Right renal pelvis (tissue), 4 donors: Measurements from ENCODE around the gene MEI4. TPM values are rescaled to one million over a fixed set of nuclear protein-coding genes. Genes with fewer than 3 reads are reported as not detected.
"Not testable (repeated sequence)": the region's sequence is repeated elsewhere in the genome, so short reads cannot be mapped to it uniquely, and the experiment has no call there.

Experiments
- DNase-seq, 4 donors: peaks; one replicate each; pipeline ENCODE4 v3.0.0-alpha.2; 2013; ENCODE audit warnings: low read depth in 4 of 4, low spot score in 3 of 4, missing footprints in 1 of 4
- polyA plus RNA-seq, 4 donors: library from polyadenylated mRNA; unstranded; fragments of 120-200 nt; gene quantifications; one replicate each; pipeline ENCODE4 v1.2.1, GENCODE V29; 2013; ENCODE audit not compliant: insufficient read length in 4 of 4

The MEI4 gene
- polyA plus RNA-seq, 4 donors: 1.6 to 2.7 (median 2.0) TPM

DNA sequence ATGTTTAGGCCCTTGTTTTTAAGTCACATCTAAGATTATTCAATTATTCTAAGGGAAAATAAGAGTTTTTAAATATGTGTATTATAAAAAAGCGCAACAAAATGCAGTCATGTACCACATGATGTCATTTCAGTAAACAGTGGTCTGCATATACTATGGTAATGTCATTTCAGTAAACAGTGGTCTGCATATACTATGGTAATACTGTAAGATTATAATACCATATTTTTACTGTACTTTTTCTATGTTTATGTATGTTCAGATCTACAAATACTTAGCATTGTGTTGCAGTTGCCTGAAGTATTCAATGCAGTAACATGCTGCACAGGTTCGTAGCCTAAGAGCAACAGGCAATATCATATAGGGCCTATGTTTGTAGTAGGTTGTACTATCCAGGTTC lies 21.4 kb downstream of the MEI4 start:
- no peak for DNase-seq

DNA sequence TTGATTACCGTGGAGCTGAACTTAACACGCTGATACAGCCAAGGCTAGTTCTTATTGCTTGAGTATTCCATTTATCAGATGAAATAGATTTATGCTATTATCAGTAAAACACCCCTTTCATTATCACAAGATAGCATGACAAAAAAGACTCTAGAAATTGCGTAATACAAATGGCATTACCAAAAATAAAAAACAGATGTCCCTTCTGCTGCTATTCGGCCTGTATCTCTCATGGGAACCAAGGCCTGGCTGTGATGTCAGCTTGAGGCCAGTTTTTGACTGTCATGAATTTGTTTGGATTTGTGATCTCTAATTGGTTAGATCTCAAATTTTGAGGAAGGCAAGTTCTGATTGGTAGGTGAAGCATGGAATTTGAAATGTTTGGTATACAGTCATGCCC lies 25.2 kb downstream of the MEI4 start:
- DNase-seq: no peak

DNA sequence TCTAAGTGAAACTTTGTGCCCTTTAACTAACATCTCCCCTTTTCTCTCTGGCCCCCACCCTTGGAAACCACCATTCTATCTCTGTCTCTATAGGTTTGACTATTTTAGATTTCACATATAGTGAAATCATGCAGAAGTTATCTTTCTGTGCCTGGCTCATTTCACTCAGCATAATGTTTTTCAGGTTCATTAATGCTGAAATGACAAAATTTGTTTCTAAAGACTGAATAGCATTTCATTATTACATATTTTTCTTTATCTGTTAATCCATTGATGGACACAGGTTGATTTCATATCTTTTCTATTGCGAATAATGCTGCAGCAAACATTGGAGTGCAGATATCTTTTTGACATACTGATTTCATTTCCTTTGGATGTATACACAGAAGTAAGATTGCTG lies 30.7 kb downstream of the MEI4 start:
- DNase-seq: no peak

DNA sequence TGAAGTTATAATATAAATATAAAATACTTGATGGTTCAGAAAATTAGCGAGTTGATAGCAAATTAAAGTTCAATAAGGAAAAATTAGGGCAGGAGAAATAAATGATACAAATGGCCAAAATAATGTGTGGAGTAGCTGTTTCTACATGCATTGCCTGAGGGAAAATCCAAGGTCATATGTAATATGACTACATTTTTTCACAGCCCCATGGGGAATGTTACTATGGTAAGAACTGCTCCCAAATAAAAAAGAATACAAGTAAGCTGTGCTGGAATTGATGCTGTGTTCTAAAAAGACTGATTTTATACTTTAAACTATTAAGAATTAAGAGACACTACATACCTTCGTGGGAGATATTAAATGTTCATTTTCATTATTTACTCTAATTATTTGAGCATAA lies 34.1 kb downstream of the MEI4 start:
- DNase-seq: no peak

DNA sequence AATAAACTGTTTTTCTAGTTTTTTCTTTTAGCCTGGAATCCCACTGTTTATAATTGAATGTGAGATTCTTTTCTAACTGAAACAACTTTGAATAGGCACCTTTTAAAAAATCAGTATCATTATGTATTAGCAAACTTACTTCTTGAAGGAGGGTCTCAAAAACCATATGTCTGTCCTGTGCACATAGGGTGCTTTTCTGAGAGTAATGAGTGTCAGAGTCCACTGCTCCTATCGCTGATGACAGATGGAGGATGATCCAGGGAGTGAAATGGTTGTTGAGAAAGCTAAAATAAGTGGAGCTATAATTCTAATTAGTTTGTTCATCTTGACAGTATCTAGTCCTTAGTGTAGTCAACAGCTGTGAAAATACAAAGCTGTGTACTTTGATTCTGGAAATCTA lies 35.8 kb downstream of the MEI4 start:
- DNase-seq: no peak

DNA sequence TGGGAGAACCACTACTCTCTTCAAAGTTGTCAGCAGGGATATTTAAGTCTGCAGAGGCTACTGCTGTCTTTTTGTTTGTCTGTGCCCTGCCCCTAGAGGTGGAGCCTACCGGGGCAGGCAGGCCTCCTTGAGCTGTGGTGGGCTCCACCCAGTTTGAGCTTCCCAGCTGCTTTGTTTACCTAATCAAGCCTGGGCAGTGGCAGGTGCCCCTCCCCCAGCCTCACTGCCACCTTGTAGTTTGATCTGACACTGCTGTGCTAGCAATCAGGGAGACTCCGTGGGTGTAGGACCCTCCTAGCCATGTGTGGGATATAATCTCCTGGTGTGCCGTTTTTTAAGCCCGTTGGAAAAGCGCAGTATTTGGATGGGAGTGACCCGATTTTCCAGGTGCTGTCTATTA lies 47.3 kb downstream of the MEI4 start:
- not testable (repeated sequence) for DNase-seq

DNA sequence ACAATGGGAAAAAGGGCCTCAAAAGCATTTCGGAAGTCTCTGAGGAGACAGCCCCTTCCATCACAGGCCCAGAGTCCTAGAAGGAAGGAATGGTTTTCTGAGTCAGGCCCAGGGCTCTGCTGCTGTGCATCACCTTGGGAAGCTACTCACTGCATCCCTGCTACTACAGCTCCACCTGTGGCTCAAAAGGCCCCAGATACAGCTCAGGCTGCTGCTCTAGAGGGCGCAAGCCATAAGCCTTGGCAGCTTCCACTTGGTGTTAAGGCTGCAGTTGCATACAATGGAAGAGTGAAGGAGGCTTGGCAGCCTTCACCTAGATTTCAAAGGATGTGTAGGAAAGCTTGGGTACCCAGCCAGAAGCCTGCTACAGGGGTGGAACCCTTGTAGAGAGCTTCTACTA lies 54.8 kb downstream of the MEI4 start:
- no peak for DNase-seq

DNA sequence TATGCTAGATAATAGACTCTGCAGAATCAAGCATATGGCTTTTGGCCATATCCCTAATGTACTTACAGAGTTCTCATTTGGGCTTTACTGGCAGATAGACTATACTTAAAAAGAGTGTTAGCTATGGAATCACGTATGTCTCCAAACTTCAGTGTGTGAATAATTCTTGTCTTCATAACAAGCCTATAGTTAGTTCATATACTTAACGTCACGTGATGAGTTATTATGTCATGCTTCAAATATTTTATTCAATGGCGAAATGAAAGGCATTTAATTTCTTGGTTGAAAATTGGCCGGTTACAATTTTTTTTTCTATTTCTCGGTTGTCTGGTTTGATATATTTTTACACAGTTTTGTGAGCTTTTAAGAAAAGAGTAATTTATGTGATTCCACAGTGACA lies 62.7 kb downstream of the MEI4 start:
- no peak for DNase-seq

DNA sequence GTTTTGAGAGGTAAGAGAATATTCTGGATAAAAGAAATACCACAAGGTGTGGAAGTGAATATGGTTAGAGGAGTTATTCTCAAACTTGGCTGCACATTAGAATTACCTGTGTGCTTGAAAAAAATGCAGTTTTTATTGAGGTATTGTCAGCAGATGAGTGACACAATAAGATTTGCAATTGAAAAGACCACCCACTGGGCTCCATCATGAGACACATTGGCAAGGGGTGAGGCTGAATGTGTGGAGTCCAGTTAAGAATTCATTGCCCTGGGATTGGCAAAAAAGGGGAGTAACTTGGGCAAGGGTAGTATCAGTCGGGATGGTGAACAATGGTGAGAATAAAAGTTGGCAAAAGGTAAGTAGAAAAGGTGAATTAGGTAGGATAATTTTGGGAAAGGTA lies 63.5 kb downstream of the MEI4 start:
- no peak for DNase-seq

DNA sequence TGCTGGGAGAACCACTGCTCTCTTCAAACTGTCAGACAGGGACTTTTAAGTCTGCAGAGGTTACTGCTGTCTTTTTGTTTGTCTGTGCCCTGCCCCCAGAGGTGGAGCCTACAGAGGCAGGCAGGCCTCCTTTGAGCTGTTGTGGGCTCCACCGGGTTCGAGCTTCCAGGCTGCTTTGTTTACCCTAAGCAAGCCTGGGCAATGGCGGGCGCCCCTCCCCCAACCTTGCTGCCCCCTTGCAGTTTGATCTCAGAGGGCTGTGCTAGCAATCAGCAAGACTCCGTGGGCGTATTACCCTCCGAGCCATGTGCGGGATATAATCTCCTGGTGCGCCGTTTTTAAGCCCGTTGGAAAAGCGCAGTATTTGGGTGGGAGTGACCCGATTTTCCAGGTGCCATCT lies 83.2 kb downstream of the MEI4 start:
- not testable (repeated sequence) for DNase-seq

DNA sequence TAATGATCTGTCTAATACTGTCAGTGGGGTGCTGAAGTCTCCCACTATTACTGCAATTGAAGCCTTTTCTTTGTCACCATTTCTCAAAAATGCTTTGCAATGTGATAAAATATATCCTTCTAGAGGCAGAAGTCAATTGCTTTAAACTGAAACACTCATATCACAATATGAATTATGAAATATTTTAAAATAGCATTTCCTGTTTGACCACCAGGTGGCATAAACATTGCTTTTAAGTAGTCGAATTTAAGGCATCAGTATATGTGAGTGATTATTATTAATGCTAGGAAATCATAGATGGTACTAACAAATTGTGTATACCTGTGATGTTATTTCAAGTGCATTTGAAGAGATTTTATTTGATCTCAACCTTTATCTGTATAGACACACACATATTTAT lies 87.5 kb downstream of the MEI4 start:
- no peak for DNase-seq

DNA sequence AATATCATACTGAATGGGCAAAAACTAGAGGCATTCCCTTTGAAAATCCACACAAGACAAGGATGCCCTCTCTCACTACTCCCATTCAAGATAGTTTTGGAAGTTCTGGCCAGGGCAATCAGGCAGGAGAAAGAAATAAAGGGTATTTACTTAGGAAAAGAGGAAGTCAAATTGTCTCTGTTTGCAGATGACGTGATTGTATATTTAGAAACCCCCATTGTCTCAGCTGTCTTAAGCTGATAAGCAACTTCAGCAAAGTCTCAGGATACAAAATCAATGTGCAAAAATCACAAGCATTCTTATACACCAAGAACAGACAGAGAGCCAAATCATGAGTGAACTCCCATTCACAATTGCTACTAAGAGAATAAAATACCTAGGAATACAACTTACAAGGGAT lies 99.3 kb downstream of the MEI4 start:
- DNase-seq: not testable (repeated sequence)

DNA sequence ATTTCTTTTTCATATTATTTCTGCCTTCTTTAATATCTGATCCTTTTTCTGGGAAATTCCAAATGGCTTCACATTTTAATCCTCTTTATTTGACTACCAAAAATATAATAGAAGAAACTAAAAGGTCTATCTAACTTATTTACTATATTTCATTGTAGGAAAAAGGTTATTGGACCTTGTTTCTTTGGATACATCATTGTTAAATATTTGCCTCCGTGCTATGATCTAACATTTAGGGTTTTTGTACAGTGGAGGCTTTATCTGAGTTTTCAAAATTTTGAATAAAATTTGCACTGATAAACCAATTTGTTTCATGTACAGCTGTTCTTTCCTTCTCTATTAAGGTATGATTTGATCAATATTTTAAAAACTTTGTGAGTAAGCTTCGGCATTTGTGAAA lies 109.5 kb downstream of the MEI4 start:
- no peak for DNase-seq

DNA sequence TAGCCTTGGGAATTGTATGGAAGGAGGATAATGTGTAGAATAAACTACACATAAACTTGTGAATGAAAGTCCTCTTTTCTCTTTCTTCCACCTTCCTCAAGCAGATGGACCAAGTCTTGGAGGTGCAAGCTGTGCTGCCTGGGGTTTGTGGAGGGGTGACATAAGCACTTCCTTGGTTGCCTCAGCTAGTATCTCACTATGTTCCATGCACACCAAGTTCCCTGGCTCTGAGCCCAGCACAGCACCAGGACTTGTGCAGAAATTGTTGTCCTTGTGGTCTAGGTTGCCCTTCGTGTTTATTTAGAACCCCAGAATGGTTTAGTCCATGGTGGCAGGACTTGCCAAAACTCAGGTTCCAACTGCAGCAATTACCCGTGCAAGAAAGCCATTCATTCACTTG lies 110.3 kb downstream of the MEI4 start:
- DNase-seq: no peak

DNA sequence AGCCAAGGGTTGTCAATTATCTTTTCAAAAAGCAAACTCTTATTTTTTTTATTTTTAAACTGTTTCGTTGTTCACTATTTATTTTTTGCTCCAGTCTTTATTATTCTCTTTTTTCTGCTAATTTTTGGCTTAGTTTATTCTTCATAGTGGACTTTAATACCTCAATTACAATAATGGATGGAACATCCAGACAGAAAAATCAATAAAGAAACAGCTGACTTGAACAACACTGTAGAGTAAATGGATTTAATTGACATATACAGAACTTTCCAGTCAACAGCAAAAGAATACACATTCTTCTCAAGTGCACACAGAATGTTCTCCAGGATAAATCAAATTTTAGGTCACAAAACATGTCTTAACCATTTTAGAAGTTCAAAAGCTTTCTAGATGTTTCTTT lies 111.5 kb downstream of the MEI4 start:
- DNase-seq: no peak

DNA sequence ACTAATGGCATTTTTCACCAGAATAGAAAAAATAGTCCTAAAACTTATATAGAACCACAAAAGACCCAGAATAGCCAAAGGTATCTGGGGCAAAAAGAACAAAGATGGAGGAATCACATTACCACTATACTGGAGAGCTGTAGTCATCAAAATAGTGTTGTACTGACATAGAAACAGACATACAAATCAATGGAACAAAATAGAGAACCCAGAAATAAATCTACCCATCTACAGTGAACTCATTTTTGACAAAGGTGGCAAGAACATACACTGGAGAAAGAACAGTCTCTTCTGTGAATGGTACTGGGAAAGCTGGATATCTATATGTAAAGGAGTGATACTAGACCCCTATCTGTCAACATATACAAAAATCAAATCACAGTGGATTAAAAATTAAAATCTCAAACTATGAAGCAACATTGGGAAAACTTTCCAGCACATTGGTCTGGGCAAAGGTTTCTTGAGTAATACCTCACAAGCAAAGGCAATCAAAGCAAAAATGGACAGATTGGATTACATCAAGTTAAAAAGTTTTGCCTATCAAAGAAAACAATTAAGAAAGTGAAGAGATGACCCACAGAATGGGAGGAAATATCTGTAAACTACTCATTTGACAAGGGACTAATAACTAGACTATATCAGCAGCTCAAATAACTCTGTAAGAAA lies 120.5 kb downstream of the MEI4 start:
- no peak for DNase-seq

DNA sequence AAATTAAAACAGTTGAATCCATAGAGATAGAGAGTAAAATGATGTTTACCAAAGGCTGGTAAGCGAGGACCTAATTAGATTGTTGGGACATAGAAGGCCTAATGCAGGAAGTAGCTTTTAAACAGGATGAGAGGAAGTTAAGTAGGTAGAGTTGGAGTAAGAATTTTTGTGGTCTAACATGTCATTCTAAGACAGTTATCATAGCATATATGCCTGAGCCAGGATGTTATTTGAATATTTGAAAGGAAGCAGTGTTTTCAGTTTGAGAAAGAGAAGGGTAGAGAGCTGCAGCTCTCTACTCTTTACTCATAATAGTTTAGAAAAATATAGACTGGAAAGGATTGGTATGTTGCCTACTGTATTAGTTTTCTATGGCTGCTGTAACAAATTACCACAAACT lies 121.6 kb downstream of the MEI4 start:
- DNase-seq: no peak

DNA sequence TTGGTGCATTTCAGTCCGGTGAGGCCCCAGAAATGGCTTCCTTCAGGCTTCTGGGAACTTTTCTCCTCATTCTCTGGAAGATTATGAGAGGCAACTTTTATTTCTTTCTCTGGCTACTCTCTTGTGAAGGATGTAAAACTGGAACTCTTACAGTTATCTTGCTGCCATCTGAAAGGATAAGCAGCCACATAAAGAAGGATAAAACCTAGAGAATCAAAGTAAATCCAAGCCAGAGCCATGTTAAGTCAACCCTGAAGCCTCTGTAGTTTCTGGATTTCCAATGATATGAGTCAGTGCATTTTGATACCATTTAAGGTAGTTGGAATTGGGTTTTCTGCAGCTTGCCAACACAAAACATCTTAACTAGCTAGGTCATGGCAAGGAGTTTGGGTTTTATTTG lies 123.6 kb downstream of the MEI4 start:
- no peak for DNase-seq

DNA sequence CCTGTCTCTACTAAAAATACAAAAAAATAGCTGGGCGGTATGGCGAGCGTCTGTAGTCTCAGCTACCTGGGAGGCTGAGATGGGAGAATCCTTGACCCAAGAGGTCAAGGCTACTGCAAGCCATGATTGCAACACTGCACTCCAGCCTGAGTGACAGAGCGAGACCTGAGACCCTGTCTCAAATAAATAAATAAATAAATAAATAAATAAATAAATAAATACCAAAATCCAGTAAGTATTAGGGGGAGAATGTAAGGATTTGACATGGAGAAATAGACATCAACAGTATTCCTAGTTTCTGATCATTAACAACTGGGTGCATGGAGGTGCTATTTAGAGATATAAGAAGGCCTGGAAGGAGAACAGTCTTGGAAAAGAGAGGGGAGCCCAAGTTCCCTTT lies 125.7 kb downstream of the MEI4 start:
- DNase-seq: no peak

DNA sequence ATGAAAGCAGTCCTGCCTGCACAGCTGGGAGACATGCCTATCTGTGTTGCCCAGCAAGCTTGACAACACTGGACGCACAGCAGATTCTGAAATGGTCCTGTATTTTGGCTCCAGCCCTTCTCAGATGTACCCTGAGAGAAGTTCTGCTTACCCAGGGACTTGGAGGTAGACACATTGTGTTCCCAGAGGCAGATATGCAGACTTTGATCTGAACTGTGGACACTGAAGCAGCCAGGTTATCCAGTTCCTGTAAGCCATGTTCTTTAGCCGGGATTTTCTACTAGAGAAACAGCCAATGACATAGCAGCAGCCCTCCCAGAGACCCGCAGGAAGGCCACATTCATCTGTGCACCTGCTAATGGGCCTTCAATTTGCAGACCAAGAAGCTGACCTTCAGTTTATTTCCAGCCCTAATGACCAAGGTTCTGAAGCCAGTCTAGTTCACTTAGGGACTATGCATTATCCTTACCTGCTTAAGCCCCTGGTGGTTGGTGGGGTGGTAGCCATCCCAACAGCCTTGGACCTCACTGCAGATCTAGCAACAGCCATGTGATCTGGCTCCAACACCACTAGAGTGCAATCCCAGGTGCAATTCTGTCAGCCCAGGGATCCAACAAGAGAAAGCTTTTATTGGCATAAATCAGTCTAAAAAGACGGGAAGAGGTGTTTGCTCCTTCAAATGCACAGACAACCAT lies 134.2 kb downstream of the MEI4 start:
- DNase-seq: no peak

DNA sequence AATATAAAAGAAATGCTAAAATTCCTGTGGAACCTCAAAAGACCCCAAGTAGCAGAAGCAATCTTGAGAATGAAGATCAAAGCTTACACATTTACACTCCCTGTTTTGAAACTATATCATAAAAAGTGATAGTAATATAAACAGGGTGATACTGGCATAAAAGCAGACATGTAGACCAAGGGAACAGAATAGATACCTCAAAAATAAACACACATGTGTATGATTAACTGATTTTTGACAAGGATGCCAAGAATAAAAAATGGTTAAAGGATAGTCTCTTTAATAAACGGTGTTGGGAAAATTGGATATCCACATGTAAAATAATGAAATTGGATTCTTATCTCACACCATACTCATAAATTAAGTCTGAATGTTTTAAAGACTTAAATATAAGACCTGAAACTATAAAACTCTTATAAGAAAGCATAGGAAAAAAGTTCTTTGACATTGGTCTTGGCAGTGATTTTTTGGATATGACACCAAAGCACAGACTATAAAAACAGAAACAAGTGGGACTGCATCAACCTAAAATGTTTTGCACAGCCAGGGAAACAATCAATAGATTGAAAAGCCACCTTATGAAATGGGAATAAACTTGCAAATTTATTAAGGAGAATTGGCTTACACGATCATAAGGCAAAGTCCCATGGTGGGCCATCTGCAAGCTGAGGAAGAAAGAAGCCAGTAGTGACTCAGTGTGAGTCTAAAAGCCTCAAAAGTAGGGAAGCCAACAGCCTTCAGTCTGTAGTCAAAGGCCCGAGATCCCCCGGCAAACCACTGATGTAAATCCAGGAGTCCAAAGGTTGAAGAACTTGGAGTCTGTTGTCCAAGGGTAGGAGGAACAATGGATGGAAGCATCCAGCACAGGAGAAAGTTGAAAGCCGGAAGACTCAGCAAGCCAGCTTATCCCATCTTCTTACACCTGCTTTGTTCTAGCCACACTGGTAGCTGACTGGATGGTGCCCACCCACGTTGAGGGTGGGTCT lies 144.3 kb downstream of the MEI4 start:
- no peak for DNase-seq

DNA sequence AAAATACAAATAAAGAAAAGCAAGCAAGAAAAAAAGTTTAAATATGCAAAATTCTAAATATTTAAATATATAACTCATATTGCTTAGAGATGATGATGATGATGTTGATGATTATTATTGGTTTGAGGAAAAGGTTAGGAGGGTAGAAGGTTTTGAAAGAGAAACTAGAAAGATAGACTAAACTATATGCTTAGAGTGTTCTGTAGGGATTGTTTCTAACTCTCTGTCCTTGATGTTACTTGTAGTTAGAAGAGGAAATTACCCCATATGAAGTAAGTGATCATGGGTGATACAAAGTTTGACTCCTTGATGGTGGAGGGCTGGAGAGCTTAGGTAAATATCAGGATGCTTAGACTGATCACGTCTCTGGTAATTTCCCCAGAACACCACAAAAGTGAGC lies 159.5 kb downstream of the MEI4 start:
- no peak for DNase-seq
